Calu3 (cell line): ENCODE data around the gene TRPC6. TPM values are rescaled to one million over a fixed set of nuclear protein-coding genes. Genes with fewer than 3 reads are reported as not detected.
"Not testable (repeated sequence)": the region's sequence is repeated elsewhere in the genome, so short reads cannot be mapped to it uniquely, and the experiment has no call there.

Source experiments
- BruUV-seq: library from RNA; stranded (reverse); fragments of 400-500 nt; replicated peaks from 2 replicates; lab custom pipeline; 2021; lab: Mats Ljungman, UMichigan
- CTCF ChIA-PET: fragments of 300-600 bp; sonication (Branson Sonifier 250); formaldehyde crosslinking; loops from one replicate; lab custom pipeline; 2022; ENCODE audit warnings: antibody characterized with exemption; lab: Charles Lee
- DNase-seq: peaks from one replicate; pipeline ENCODE4 v3.0.0; 2022
- H3K27ac Mint-ChIP-seq: one replicate; pipeline ENCODE4 v1.8.0; 2022; ENCODE audit warnings: mixed read lengths; ENCODE audit not compliant: unreplicated experiment
- H3K27me3 Mint-ChIP-seq: one replicate; pipeline ENCODE4 v1.8.0; 2022; ENCODE audit warnings: mixed read lengths; ENCODE audit not compliant: unreplicated experiment
- H3K36me3 Mint-ChIP-seq: one replicate; pipeline ENCODE4 v1.8.0; 2022; ENCODE audit warnings: mild to moderate bottlenecking, moderate library complexity, mixed read lengths; ENCODE audit not compliant: insufficient read depth, unreplicated experiment
- H3K4me1 Mint-ChIP-seq: one replicate; pipeline ENCODE4 v1.8.0; 2022; ENCODE audit warnings: mild to moderate bottlenecking, low read depth, mixed read lengths; ENCODE audit not compliant: unreplicated experiment
- H3K4me3 Mint-ChIP-seq: one replicate; pipeline ENCODE4 v1.8.0; 2022; ENCODE audit warnings: mild to moderate bottlenecking, low read depth, moderate library complexity, mixed read lengths; ENCODE audit not compliant: unreplicated experiment
- H3K9me3 Mint-ChIP-seq: one replicate; pipeline ENCODE4 v1.8.0; 2022; ENCODE audit warnings: low read depth, mixed read lengths; ENCODE audit not compliant: unreplicated experiment
- intact Hi-C: fragments of 100-400 bp; cut with micrococcal nuclease; formaldehyde crosslinking; loops from one replicate; pipeline ENCODE4 v1.10.0; 2022; ENCODE audit not compliant: unreplicated experiment
- total RNA-seq: library from RNA; stranded (reverse); gene quantifications from 2 replicates; pipeline ENCODE4 v1.2.3, GENCODE V29; 2022
- TF ChIP-seq, protein P1 (sequence below): fragments of 200-600 bp; IDR thresholded peaks from one replicate; pipeline ENCODE4 v1.8.0; 2022; ENCODE audit warnings: antibody characterized with exemption; ENCODE audit not compliant: unreplicated experiment

Gene TRPC6
- total RNA-seq, 1 experiment from 2014 or later, result not detected

DNA sequence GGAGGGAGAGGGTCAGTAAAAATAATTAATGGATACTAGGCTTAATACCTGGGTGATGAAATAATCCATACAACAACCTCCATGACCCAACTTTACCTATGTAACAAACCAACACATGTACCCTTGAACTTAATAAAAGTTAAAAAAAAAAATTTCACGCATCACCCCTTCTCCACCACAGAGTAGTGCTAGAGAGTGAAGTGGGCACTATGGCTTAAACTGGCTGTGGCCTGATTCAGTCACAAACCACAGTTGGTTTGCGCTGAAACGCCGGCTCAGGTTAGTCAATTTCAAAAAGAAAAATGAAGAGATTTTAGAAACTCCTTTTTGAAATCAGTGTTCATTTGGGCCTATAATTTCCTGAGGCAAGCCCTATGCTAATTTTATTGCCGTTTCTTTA is 144.3 kb downstream of the TRPC6 start:
- no peaks in the 10 kb centered on the region for H3K27me3 Mint-ChIP-seq
- H3K4me3 Mint-ChIP-seq, result no peak overlapping the region
- no peaks in the 10 kb centered on the region for H3K36me3 Mint-ChIP-seq
- TF ChIP-seq, protein P1, sequence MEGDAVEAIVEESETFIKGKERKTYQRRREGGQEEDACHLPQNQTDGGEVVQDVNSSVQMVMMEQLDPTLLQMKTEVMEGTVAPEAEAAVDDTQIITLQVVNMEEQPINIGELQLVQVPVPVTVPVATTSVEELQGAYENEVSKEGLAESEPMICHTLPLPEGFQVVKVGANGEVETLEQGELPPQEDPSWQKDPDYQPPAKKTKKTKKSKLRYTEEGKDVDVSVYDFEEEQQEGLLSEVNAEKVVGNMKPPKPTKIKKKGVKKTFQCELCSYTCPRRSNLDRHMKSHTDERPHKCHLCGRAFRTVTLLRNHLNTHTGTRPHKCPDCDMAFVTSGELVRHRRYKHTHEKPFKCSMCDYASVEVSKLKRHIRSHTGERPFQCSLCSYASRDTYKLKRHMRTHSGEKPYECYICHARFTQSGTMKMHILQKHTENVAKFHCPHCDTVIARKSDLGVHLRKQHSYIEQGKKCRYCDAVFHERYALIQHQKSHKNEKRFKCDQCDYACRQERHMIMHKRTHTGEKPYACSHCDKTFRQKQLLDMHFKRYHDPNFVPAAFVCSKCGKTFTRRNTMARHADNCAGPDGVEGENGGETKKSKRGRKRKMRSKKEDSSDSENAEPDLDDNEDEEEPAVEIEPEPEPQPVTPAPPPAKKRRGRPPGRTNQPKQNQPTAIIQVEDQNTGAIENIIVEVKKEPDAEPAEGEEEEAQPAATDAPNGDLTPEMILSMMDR, result no peak
- BruUV-seq, result no TSS peak
- H3K4me1 Mint-ChIP-seq, result peaks cover 10% of the 10 kb centered on the region
- DNase-seq, result no peak
- intact Hi-C loops, result loop anchor here (10.0 kb wide), 1 partner anchor 455 kb away; no protein-coding TSS in a partner anchor
- H3K9me3 Mint-ChIP-seq, result no peaks in the 10 kb centered on the region
- no peak overlapping the region for H3K27ac Mint-ChIP-seq
- CTCF ChIA-PET, result no interaction called here

DNA sequence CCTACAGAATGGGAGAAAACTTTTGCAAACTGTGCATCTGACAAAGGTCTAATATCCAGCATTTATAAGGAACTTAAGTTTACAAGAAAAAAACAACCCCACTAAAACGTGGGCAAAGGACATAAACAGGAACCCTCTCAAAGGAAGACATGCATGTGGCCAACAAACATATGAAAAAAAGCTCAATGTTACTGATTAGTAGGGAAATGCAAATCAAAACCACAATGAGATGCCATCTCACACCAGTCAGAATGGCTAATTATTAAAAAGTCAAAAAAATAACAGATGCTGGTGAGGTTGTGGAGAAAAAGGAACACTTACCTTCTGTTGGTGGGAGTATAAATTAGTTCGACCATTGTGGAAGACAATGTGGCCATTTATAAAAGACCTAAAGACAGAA is 145.1 kb downstream of the TRPC6 start:
- H3K4me3 Mint-ChIP-seq, CTCF ChIA-PET, H3K9me3 Mint-ChIP-seq, H3K36me3 Mint-ChIP-seq, DNase-seq, H3K27me3 Mint-ChIP-seq, H3K27ac Mint-ChIP-seq, BruUV-seq, H3K4me1 Mint-ChIP-seq: not testable (repeated sequence)
- intact Hi-C loops, result loop anchor here (10.0 kb wide), 1 partner anchor 454 kb away; no protein-coding TSS in a partner anchor

- H3K27ac Mint-ChIP-seq, result no peak overlapping the region
- H3K4me3 Mint-ChIP-seq, result no peak overlapping the region
- CTCF ChIA-PET, result no interaction called here
- TF ChIP-seq, protein P1, result no peak
- no peaks in the 10 kb centered on the region for H3K36me3 Mint-ChIP-seq
- H3K27me3 Mint-ChIP-seq, result no peaks in the 10 kb centered on the region
- no peaks in the 10 kb centered on the region for H3K4me1 Mint-ChIP-seq
- no peaks in the 10 kb centered on the region for H3K9me3 Mint-ChIP-seq
- no peak for DNase-seq
- intact Hi-C loops, result loop anchor here (10.0 kb wide), 1 partner anchor 453 kb away; no protein-coding TSS in a partner anchor
- BruUV-seq, result no TSS peak
Observed at GRCh38 chr11:101438126-101438525, 145.7 kb downstream of the TRPC6 start.

- no peak overlapping the region for H3K27ac Mint-ChIP-seq
- H3K4me1 Mint-ChIP-seq, result no peaks in the 10 kb centered on the region
- no peaks in the 10 kb centered on the region for H3K27me3 Mint-ChIP-seq
- TF ChIP-seq, protein P1, result peak; percentile 29
- BruUV-seq, result no TSS peak
- intact Hi-C loops, result loop anchor here (10.0 kb wide), 1 partner anchor 452 kb away; no protein-coding TSS in a partner anchor
- peak; percentile 54 for DNase-seq
- H3K9me3 Mint-ChIP-seq, result no peaks in the 10 kb centered on the region
- no peak overlapping the region for H3K4me3 Mint-ChIP-seq
- CTCF ChIA-PET, result no interaction called here
- H3K36me3 Mint-ChIP-seq, result no peaks in the 10 kb centered on the region
Observed at GRCh38 chr11:101436511-101437142, 147.2 kb downstream of the TRPC6 start.

- BruUV-seq, result no TSS peak
- no peaks in the 10 kb centered on the region for H3K4me1 Mint-ChIP-seq
- no peaks in the 10 kb centered on the region for H3K9me3 Mint-ChIP-seq
- TF ChIP-seq, protein P1, result no peak
- no peaks in the 10 kb centered on the region for H3K27me3 Mint-ChIP-seq
- H3K27ac Mint-ChIP-seq, result no peak overlapping the region
- DNase-seq, result no peak
- CTCF ChIA-PET, result no interaction called here
- H3K36me3 Mint-ChIP-seq, result no peaks in the 10 kb centered on the region
- no peak overlapping the region for H3K4me3 Mint-ChIP-seq
- intact Hi-C loops, result loop anchor here (10.0 kb wide), 1 partner anchor 451 kb away; no protein-coding TSS in a partner anchor
Observed at GRCh38 chr11:101435408-101435973, 148.3 kb downstream of the TRPC6 start.
